ENCODE results near the gene ZNF750. TPM values are rescaled to one million over a fixed set of nuclear protein-coding genes. Genes with fewer than 3 reads are reported as not detected.

Gene ZNF750
- total RNA-seq, 4 donors from 2014 or later = not detected

DNA sequence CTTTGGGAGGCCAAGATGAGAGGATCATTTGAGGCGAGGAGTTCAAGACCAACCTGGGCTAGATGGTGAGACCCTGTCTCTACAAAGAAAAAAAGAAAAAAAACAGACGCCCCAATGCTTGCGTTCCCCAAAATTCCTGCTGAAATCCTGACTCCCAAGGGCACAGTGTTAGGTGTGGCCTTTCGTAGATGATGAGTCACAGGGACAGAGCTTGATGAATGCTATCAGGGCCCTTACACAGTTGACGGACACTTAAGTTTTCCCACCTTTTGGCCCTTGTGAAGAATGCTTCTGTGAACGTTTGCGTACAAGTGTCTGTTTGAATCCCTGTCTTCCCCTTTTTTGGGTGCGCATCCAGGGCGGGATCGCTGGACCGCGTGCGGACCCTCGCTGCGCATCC, 16.5 kb upstream of the ZNF750 start:
- TF ChIP-seq, protein P1, sequence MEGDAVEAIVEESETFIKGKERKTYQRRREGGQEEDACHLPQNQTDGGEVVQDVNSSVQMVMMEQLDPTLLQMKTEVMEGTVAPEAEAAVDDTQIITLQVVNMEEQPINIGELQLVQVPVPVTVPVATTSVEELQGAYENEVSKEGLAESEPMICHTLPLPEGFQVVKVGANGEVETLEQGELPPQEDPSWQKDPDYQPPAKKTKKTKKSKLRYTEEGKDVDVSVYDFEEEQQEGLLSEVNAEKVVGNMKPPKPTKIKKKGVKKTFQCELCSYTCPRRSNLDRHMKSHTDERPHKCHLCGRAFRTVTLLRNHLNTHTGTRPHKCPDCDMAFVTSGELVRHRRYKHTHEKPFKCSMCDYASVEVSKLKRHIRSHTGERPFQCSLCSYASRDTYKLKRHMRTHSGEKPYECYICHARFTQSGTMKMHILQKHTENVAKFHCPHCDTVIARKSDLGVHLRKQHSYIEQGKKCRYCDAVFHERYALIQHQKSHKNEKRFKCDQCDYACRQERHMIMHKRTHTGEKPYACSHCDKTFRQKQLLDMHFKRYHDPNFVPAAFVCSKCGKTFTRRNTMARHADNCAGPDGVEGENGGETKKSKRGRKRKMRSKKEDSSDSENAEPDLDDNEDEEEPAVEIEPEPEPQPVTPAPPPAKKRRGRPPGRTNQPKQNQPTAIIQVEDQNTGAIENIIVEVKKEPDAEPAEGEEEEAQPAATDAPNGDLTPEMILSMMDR (IDR thresholded peaks at IDR 0.05; ENCODE audit: low read depth) = no peak

DNA sequence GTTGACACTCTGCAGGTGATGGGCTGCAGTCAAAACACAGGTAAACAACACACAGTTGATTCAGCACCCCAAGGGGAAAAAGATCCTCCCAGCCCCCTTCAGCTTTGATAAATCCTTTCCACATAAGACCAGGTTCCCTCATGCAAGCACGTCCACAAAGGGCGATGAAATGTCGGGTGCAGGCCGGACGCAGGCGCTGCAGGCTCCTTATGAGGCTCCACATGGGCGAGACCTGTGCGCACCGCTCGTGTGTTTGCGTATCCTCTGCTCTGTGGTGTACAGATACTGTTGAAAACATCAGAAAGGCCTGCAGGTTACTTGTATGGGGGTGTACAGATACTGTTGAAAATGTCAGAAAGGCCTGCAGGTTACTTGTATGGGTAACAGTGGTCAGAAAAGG, 14.4 kb upstream of the ZNF750 start:
- TF ChIP-seq, protein P1 (IDR thresholded peaks at IDR 0.05; ENCODE audit: low read depth) = no peak

DNA sequence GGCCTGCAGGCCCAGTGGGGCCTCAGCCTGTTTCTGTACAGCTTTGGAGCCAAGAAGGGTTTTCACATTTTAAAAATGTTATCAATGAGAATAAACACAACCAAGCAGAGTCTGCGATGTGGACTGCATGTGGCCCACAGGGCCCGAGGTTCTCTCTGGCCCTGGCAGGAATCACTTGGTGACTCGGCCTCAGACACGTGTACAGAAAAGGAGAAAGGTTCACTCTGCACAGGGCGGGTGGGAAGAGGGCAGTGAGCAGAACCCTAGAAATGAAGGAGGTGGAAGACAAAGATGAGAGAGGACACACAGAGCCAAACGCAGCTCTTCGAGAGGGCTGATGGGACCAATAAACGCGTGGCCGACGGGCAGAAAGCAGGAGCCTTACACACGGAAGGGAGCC, 11.6 kb upstream of the ZNF750 start:
- TF ChIP-seq, protein P1 (IDR thresholded peaks at IDR 0.05; ENCODE audit: low read depth) = no peak

DNA sequence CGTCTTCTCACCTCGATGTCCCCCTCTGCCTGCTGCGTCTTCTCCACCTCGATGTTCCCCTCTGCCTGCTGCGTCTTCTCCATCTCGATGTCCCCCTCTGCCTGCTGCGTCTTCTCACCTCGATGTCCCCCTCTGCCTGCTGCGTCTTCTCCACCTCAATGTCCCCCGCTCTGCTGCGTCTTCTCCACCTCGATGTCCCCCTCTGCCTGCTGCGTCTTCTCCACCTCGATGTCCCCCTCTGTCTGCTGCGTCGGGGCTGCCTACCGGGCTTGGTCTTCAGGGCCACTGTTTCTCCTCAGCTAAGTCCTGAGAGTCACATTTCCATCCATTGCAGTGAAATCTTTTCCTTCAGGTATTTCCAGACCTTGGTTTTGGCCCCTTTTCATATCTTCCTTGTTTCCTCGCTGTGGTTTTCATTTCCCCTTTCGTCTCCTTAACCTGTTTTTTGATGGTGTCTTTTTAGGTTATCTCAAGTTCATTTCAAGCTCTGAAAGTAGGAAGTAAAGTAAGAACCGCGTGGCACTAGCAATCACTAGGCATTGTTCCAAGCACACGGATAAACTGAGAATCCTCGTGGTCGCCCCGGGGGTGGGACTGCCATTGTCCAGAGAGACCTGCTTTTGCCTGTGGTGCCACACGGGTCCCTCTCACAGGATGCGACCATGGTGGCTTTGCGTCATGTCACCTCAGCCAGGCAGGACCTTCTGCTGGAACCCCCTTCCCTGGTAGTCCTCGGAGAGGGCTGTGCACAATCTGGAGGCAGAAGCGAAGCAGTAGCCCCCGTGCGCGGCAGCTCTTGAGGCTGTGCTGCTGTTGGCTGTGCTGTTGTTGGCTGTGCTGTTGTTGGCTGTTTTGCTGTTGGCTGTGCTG, 9.5 kb upstream of the ZNF750 start:
- TF ChIP-seq, protein P1 (IDR thresholded peaks at IDR 0.05; ENCODE audit: low read depth) = no peak

DNA sequence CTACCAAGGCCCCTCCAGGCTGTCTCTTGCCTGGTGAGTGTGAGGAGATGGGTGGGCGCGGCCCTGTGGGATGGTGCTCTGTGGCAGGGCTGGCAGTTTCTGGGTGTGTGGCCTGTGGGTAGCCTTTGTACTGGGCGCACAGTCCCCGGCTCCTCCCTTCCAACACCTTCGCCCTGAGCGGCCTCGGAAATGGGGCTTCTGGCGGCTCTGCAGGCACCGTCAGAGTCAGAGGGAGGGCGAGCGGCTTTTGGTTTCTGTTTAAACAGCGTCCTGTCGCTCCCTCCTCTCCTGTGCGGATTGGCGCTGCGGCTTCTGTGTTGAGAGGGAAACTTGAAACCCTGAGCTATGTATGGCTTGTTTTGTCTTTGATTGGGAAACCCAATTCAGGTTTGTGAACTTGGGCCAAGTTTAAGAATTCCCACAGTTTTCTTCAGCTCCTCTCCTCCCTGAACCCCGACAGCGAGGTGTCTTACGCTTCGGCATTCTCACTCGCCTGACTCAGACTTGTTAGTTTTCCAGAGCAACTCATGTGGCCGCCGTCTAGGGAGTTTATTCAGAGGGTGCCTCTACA, 8.3 kb upstream of the ZNF750 start:
- TF ChIP-seq, protein P1 (IDR thresholded peaks at IDR 0.05; ENCODE audit: low read depth) = no peak

DNA sequence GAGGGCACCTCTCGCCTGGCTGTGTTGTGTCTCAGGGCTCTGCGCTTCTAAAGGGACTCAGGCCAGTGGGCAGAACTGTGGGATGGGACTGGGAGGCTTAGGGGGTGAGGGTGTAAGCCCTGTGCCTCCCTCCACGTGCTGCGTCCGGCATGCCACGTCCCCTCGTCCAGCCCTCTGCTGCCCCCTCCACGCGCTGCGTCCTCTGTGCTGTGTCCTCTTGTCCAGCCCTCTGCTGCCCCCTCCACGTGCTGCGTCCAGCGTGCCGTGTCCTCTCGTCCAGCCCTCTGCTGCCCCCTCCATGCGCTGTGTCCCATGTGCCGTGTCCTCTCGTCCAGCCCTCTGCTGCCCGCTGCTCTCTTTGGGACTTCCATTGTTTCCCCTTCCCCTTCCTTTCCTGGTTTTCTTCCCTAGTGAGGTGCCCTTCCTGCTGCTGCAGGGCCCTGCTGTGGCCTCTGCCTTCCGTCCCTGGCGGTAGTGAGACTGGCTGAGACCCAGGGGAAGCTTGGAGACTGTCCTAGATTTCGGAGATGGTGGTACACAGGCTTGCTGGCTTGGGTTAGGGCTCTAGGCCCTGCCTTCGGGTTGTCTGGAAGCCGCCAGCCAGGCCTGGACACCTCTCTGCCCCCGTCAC, 6.4 kb upstream of the ZNF750 start:
- TF ChIP-seq, protein P1 (IDR thresholded peaks at IDR 0.05; ENCODE audit: low read depth) = no peak

DNA sequence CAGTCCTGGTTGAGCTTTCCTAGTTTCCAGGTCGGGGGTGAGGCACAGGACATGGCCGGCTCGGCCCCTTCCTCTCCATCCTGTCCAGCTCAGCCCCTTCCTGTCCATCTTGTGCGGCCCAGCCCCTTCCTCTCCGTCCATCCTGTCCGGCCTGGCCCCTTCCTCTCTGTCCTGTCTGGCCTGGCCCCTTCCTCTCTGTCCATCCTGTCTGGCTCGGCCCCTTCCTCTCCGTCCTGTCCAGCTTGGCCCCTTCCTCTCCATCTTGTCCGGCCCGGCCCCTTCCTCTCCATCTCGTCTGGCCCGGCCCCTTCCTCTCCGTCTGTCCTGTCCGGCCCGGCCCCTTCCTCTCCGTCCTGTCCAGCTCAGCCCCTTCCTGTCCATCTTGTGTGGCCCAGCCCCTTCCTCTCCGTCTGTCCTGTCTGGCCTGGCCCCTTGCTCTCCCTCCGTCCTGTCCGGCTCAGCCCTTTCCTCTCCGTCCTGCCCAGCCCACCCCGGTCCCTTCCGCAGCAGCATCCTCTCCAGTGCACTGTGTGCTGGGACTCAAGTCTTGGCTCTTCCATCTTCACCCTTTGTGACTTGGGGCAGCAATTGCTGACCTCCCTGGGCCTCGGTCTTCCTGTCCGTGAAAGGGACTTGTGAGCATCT, 5.5 kb upstream of the ZNF750 start:
- TF ChIP-seq, protein P1 (IDR thresholded peaks at IDR 0.05; ENCODE audit: low read depth) = no peak
